ENCODE results near the gene CLEC16A.

CLEC16A gene

DNA sequence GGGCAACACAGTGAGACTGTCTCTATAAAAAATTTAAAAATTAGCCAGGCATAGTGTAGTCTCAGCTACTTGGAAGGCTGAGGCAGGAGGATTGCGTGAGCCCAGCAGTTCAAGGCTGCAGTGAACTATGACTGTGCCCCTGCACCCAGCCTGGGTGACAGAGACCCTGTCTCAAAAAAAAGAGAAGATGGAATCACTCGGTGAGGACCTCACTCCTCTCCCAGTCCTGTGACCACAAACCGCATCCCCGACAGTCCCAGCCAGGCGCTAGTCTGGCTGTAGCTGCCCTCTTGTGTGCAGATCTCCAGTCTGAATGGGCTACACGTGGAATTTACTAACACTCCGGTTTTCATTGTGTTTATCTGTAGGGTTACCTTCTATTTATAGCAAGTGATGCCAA is 13.2 kb upstream of the CLEC16A start:
- peaks cover 23 to 36% of the 10 kb centered on the region in 2 experiments for H3K4me1 ChIP-seq (ENCODE audit: control insufficient read depth in 1 of 2, insufficient read depth in 1 of 2, low read depth in 1 of 2, low read length in 1 of 2)
- no peak overlapping the region for H3K27ac ChIP-seq
- H3K4me3 ChIP-seq (ENCODE audit: low read depth in 1 of 2, low read length in 1 of 2), result no peak overlapping the region
- H3K36me3 ChIP-seq, result peaks cover 9% of the 10 kb centered on the region
- H3K9me3 ChIP-seq, result no peaks in the 10 kb centered on the region
- H3K27me3 ChIP-seq, result no peaks in the 10 kb centered on the region
- TF ChIP-seq, protein P1, sequence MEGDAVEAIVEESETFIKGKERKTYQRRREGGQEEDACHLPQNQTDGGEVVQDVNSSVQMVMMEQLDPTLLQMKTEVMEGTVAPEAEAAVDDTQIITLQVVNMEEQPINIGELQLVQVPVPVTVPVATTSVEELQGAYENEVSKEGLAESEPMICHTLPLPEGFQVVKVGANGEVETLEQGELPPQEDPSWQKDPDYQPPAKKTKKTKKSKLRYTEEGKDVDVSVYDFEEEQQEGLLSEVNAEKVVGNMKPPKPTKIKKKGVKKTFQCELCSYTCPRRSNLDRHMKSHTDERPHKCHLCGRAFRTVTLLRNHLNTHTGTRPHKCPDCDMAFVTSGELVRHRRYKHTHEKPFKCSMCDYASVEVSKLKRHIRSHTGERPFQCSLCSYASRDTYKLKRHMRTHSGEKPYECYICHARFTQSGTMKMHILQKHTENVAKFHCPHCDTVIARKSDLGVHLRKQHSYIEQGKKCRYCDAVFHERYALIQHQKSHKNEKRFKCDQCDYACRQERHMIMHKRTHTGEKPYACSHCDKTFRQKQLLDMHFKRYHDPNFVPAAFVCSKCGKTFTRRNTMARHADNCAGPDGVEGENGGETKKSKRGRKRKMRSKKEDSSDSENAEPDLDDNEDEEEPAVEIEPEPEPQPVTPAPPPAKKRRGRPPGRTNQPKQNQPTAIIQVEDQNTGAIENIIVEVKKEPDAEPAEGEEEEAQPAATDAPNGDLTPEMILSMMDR (IDR thresholded peaks at IDR 0.05), result no peak

DNA sequence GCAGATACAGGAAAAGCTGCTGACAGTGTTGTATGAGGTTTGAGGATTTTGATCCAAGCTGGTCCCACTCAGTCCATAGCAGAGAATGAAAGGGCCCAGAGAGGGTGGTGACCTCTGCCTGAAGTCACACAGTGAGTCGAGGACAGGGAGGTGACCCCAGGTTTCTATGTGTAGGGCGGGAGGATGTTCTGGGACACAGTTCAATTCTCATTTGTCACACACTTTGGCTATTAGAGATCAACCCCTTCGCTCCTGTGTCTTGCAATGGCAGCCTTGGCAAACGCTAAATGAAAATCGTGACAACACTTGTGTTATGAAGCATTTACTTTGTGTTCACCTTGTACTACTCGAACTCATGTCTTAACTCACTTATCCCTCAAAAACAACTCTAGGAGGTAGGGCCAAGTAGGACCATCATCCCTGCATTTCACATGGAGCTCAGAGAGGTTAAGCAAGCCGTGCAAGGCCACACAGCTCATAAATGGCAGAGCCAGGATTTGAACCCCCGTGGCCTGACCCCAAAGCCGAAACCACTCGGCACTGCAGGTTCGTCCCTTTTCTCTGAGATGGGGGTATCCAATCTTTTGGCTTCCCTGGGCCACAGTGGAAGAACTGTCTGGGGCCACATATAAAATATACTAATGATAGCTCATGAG is 12.3 kb upstream of the CLEC16A start:
- no peak overlapping the region for H3K27ac ChIP-seq

DNA sequence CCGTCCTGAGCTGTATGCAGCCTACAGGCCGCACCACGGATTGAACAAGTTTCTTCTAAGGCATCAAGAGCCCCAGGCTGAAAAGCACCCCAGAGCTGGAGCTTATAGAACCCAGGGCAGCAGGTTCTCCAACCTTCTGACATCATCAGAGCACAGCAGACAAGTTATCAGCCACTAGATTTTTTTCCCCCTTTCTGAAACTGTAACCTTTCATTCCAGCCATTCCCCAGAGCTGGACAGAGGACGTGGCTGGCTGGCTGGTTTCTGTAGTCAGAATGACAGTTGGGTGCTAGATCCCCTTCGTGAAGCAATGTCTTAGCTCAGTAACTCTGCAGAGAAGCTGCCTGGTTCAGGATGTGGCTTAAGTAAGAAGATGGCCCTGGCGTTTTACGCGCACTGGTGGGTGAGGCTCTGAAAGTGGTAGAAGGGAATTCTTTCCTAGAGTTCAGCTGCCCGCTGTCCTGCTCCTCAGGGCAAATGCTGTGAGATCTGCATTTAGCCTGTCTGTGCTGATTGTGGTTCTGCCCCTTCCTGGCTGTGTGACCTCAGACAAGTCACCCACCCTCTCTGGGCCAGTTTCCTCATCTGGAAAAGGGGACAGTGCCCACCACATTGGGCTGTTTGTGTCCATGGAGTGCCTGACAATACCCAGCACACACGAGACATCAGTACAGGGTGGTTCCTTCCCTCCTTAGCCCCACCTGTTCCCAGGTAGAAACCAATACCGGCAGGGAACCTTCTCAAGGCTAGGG is 11.2 kb upstream of the CLEC16A start:
- peaks cover 9% of the 10 kb centered on the region for H3K36me3 ChIP-seq
- no peaks in the 10 kb centered on the region for H3K9me3 ChIP-seq
- no peak overlapping the region for H3K4me3 ChIP-seq (ENCODE audit: low read depth in 1 of 2, low read length in 1 of 2)
- H3K27me3 ChIP-seq, result no peaks in the 10 kb centered on the region
- TF ChIP-seq, protein P1 (IDR thresholded peaks at IDR 0.05), result no peak
- peak overlapping the region; percentile 35 for H3K27ac ChIP-seq
- H3K4me1 ChIP-seq (ENCODE audit: control insufficient read depth in 1 of 2, insufficient read depth in 1 of 2, low read depth in 1 of 2, low read length in 1 of 2), result peaks cover 38 to 56% of the 10 kb centered on the region in 2 experiments

More for the DNA sequence above, 12.3 kb upstream of the CLEC16A start:
- H3K36me3 ChIP-seq, result peaks cover 9% of the 10 kb centered on the region
- H3K4me1 ChIP-seq (ENCODE audit: control insufficient read depth in 1 of 2, insufficient read depth in 1 of 2, low read depth in 1 of 2, low read length in 1 of 2), result peaks cover 32 to 46% of the 10 kb centered on the region in 2 experiments
- no peak overlapping the region for H3K4me3 ChIP-seq (ENCODE audit: low read depth in 1 of 2, low read length in 1 of 2)
- no peaks in the 10 kb centered on the region for H3K27me3 ChIP-seq
- TF ChIP-seq, protein P1 (IDR thresholded peaks at IDR 0.05), result no peak
- H3K9me3 ChIP-seq, result no peaks in the 10 kb centered on the region

DNA sequence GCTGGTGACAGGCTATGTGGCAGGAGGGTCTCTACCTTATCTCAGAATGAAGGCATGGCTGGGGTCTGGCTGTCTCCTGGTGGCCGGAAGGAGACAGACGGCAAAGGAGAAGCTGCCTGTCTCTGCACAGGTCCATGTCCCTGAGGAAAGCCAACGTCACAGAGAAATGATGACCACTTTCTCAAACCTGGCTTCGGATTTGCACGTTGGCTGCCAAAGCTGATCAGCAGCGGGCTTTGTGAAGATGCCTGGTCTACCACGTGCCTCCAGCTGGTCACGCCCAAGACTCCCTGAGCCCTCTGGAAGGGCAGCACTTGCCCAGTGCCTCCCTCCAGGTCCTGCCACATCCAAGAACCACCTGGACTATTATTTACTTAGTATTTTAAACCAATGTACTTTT is 10.5 kb upstream of the CLEC16A start:
- H3K36me3 ChIP-seq, result peaks cover 3% of the 10 kb centered on the region
- peak overlapping the region; percentile 35 for H3K27ac ChIP-seq
- TF ChIP-seq, protein P1 (IDR thresholded peaks at IDR 0.05), result no peak
- no peaks in the 10 kb centered on the region for H3K9me3 ChIP-seq
- H3K4me3 ChIP-seq (ENCODE audit: low read depth in 1 of 2, low read length in 1 of 2), result no peak overlapping the region
- H3K27me3 ChIP-seq, result no peaks in the 10 kb centered on the region
- peaks cover 45 to 63% of the 10 kb centered on the region in 2 experiments for H3K4me1 ChIP-seq (ENCODE audit: control insufficient read depth in 1 of 2, insufficient read depth in 1 of 2, low read depth in 1 of 2, low read length in 1 of 2)

DNA sequence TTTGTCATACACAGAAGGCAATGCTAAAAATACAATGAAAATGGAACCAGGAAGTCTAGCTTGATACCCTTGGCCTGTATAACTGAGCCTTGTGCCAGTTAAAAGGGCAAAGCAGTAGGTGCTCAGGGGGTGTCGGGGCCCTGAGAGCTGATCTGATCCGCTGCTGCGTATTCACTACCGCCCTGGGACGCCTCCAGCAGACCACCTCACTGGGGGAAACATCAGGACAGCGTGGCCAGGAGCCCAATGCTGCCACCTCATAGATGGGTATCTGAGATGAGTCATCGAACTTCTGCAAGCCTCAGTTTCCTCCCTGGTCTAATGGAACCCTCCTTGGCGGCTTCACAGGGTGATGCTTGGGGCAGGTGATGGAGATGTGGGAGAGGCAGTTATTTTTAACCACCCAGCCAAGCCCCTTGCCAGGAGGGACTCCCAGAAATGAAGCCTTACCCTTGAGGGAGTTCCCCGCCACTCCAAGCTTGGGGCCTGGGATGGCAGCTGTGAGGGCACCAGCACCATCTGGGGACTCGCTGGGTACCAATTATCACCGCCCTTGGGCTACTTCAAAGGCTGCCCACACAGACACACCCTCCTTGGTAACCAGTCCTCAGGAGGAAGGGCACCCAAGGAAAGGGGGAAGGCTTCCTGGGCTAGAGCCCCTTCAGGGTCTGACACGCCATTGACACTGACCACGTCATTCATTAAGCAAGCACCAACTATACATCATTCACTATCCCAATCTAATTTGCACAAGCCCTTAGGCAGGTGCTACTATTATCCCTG is 9.8 kb upstream of the CLEC16A start:
- Histone ChIP-seq H3K4me1 (ENCODE audit: control insufficient read depth in 1 of 2, insufficient read depth in 1 of 2, low read depth in 1 of 2, low read length in 1 of 2) (peaks cover 45 to 68% of the 10 kb centered on the region in 2 experiments), H3K9me3 (no peaks in the 10 kb centered on the region), H3K27ac (no peak overlapping the region), H3K4me3 (ENCODE audit: low read depth in 1 of 2, low read length in 1 of 2) (no peak overlapping the region), H3K36me3 (no peaks in the 10 kb centered on the region), H3K27me3 (no peaks in the 10 kb centered on the region)
- TF ChIP-seq, protein P1 (IDR thresholded peaks at IDR 0.05), result no peak

Data from neutrophil (primary cell).